H1 (cell line): Measurements from ENCODE around the gene CRADD. TPM values are rescaled to one million over a fixed set of nuclear protein-coding genes. Genes with fewer than 3 reads are reported as not detected.

ENCODE experiments used
- CTCF ChIA-PET: fragments of 300-600 bp; sonication (Branson Sonifier 250); formaldehyde crosslinking; loops from one replicate; lab custom pipeline; 2021; ENCODE audit not compliant: partially characterized antibody; lab: Charles Lee
- POLR2A ChIA-PET: fragments of 300-600 bp; sonication (Branson Sonifier 250); formaldehyde crosslinking; loops from one replicate; lab custom pipeline; 2021; ENCODE audit warnings: inconsistent platforms; ENCODE audit not compliant: partially characterized antibody; lab: Charles Lee
- DNase-seq, 2 experiments: peaks; one replicate each; pipeline versions ENCODE4 v3.0.0 to v3.0.0-alpha.2; 2010 to 2022; ENCODE audit warnings: low spot score in 2 of 2, low read depth in 1 of 2, mixed read lengths in 1 of 2
- FAIRE-seq: peaks from 2 replicates; lab custom pipeline; 2011; peaks lifted over from hg19 to GRCh38; lab: Jason Lieb, UNC
- H2AFZ ChIP-seq: 2 replicates; pipeline ENCODE4 v1.8.1; 2012; ENCODE audit warnings: low read length, inconsistent platforms
- H2AK5ac ChIP-seq: 2 replicates; pipeline ENCODE4 v1.6.1; 2013; ENCODE audit warnings: low read depth, low read length
- H2BK120ac ChIP-seq: replicated peaks from 2 replicates; pipeline ENCODE3; 2013; ENCODE audit warnings: low read depth, low read length, inconsistent platforms
- H2BK12ac ChIP-seq: 2 replicates; pipeline ENCODE4 v1.6.1; 2013; ENCODE audit warnings: low read depth, low read length
- H2BK15ac ChIP-seq: 2 replicates; pipeline ENCODE4 v1.6.1; 2013; ENCODE audit warnings: low read length
- H2BK20ac ChIP-seq: 2 replicates; pipeline ENCODE4 v1.6.1; 2013; ENCODE audit warnings: low read length
- H2BK5ac ChIP-seq: 2 replicates; pipeline ENCODE4 v1.6.1; 2013; ENCODE audit warnings: low read depth, low read length
- H3K14ac ChIP-seq: 2 replicates; pipeline ENCODE4 v1.6.1; 2013; ENCODE audit warnings: inconsistent platforms; ENCODE audit not compliant: insufficient read length
- H3K18ac ChIP-seq: 2 replicates; pipeline ENCODE4 v1.6.1; 2013; ENCODE audit warnings: low read length; ENCODE audit errors: extremely low read depth
- H3K23ac ChIP-seq: 2 replicates; pipeline ENCODE4 v1.6.1; 2013; ENCODE audit warnings: inconsistent platforms; ENCODE audit not compliant: insufficient read length
- H3K23me2 ChIP-seq: 2 replicates; pipeline ENCODE4 v1.6.1; 2013; ENCODE audit warnings: low read depth, low read length
- H3K27ac ChIP-seq: 2 replicates; pipeline ENCODE4 v1.6.1; 2011; ENCODE audit warnings: low read depth, low read length, inconsistent platforms
- H3K27me3 ChIP-seq, 4 experiments: replicated peaks in 1 of 4; 1 replicate in 1 of 4; 2 replicates in 3 of 4; pipeline versions ENCODE4 v1.6.1 to v1.8.1; 2011 to 2013; ENCODE audit warnings: low read length in 3 of 4, mild to moderate bottlenecking in 3 of 4, inconsistent platforms in 2 of 4, mixed read lengths in 2 of 4, moderate library complexity in 1 of 4; ENCODE audit not compliant: control insufficient read depth in 3 of 4, insufficient read depth in 3 of 4; ENCODE audit errors: extremely low read depth in 1 of 4
- H3K36me3 ChIP-seq, 4 experiments: 2 replicates each; pipeline versions ENCODE4 v1.6.1 to v1.8.1; 2011 to 2013; ENCODE audit warnings: mild to moderate bottlenecking in 4 of 4, low read length in 3 of 4, moderate library complexity in 2 of 4, control low read depth in 1 of 4, inconsistent platforms in 1 of 4; ENCODE audit not compliant: insufficient read depth in 4 of 4, control insufficient read depth in 2 of 4
- H3K4ac ChIP-seq: replicated peaks from 2 replicates; pipeline ENCODE3; 2013; ENCODE audit warnings: low read length, low read depth, mixed read lengths, inconsistent platforms; ENCODE audit not compliant: insufficient read length
- H3K4me1 ChIP-seq, 4 experiments: replicated peaks in 1 of 4; 1 replicate in 1 of 4; 2 replicates in 3 of 4; pipeline versions ENCODE4 v1.6.1 to v1.8.1; 2011 to 2013; ENCODE audit warnings: low read length in 3 of 4, inconsistent platforms in 2 of 4, mixed read lengths in 1 of 4; ENCODE audit not compliant: insufficient read depth in 4 of 4, control insufficient read depth in 3 of 4
- H3K4me2 ChIP-seq, 2 experiments: 2 replicates each; pipeline versions ENCODE4 v1.6.1 to v1.8.1; 2011 to 2013; ENCODE audit warnings: low read depth in 2 of 2, low read length in 2 of 2, control low read depth in 1 of 2, inconsistent platforms in 1 of 2, mild to moderate bottlenecking in 1 of 2; ENCODE audit not compliant: insufficient read depth in 1 of 2
- H3K4me3 ChIP-seq, 4 experiments: fragments of 200-600, 300-600 bp in 1 of 4; sonication (generic), shearing (Covaris generic), sonication (Bioruptor Twin) in 1 of 4; 2 replicates each; pipeline versions ENCODE4 v1.5.1 to v1.8.1; 2011 to 2016; ENCODE audit warnings: low read length in 4 of 4, low read depth in 3 of 4, control low read depth in 2 of 4, inconsistent platforms in 2 of 4, mild to moderate bottlenecking in 2 of 4, mixed read lengths in 1 of 4, moderate library complexity in 1 of 4; ENCODE audit not compliant: insufficient read depth in 2 of 4; ENCODE audit errors: extremely low read depth in 1 of 4
- H3K56ac ChIP-seq: replicated peaks from 2 replicates; pipeline ENCODE3; 2013; ENCODE audit warnings: low read depth, mild to moderate bottlenecking, mixed read lengths, low read length, inconsistent platforms; ENCODE audit not compliant: insufficient read length
- H3K79me1 ChIP-seq: 2 replicates; pipeline ENCODE4 v1.6.1; 2013; ENCODE audit warnings: low read depth, low read length, control low read depth
- H3K79me2 ChIP-seq, 2 experiments: 2 replicates each; pipeline versions ENCODE4 v1.6.1 to v1.8.1; 2012 to 2013; ENCODE audit warnings: low read length in 2 of 2, mild to moderate bottlenecking in 2 of 2, inconsistent platforms in 1 of 2; ENCODE audit not compliant: insufficient read depth in 2 of 2, control insufficient read depth in 1 of 2
- H3K9ac ChIP-seq, 4 experiments: replicated peaks in 1 of 4; 1 replicate in 1 of 4; 2 replicates in 3 of 4; pipeline versions ENCODE4 v1.6.1 to v1.8.1; 2011 to 2013; ENCODE audit warnings: low read depth in 3 of 4, low read length in 3 of 4, control low read depth in 2 of 4, mild to moderate bottlenecking in 2 of 4, moderate library complexity in 2 of 4, inconsistent platforms in 1 of 4; ENCODE audit errors: extremely low read depth in 1 of 4
- H3K9me3 ChIP-seq, 2 experiments: 2 replicates each; pipeline versions ENCODE4 v1.6.1 to v1.8.1; 2012 to 2013; ENCODE audit warnings: mild to moderate bottlenecking in 2 of 2, moderate library complexity in 2 of 2, control low read depth in 1 of 2, inconsistent platforms in 1 of 2, low read depth in 1 of 2, low read length in 1 of 2, mixed read lengths in 1 of 2; ENCODE audit not compliant: insufficient read depth in 2 of 2
- H4K20me1 ChIP-seq, 2 experiments: replicated peaks in 1 of 2; 2 replicates each; pipeline versions ENCODE3 to v1.8.1; 2011 to 2013; ENCODE audit warnings: inconsistent platforms in 2 of 2, low read length in 2 of 2, mild to moderate bottlenecking in 1 of 2; ENCODE audit not compliant: insufficient read depth in 2 of 2, control insufficient read depth in 1 of 2
- H4K5ac ChIP-seq: 2 replicates; pipeline ENCODE4 v1.6.1; 2013; ENCODE audit warnings: low read length, low read depth, mixed read lengths, inconsistent platforms; ENCODE audit not compliant: insufficient read length
- H4K8ac ChIP-seq: 2 replicates; pipeline ENCODE4 v1.8.0; 2013; ENCODE audit warnings: mild to moderate bottlenecking, moderate library complexity, low read length, inconsistent platforms; ENCODE audit not compliant: insufficient read depth; ENCODE audit errors: extremely low read depth
- H4K91ac ChIP-seq: replicated peaks from 2 replicates; pipeline ENCODE3; 2013; ENCODE audit warnings: low read length, mixed read lengths, inconsistent platforms; ENCODE audit not compliant: insufficient read length
- BACH1 ChIP-seq: IDR thresholded peaks from 2 replicates; pipeline ENCODE4 v1.6.1; 2012; ENCODE audit warnings: low read length, improper control_type of control experiment
- CBX8 ChIP-seq: fragments of 300-800, 300-1000 bp; sonication (generic); IDR thresholded peaks from 2 replicates; pipeline ENCODE4 v1.7.1; 2016; ENCODE audit warnings: low read depth, low read length, borderline replicate concordance
- CHD2 ChIP-seq: IDR thresholded peaks from 2 replicates; pipeline ENCODE4 v1.6.1; 2012; ENCODE audit warnings: low read length, improper control_type of control experiment
- CREB1 ChIP-seq: IDR thresholded peaks from 2 replicates; pipeline ENCODE4 v1.6.1; 2012; ENCODE audit warnings: inconsistent platforms
- KDM4A ChIP-seq: IDR thresholded peaks from one replicate; pipeline ENCODE4 v1.7.1; 2012; ENCODE audit warnings: low read depth, mild to moderate bottlenecking, moderate library complexity, low read length, inconsistent platforms; ENCODE audit not compliant: severe bottlenecking
- RNF2 ChIP-seq: fragments of 200-900, 300-1000 bp; sonication (generic); IDR thresholded peaks from 2 replicates; pipeline ENCODE4 v1.7.1; 2016; ENCODE audit warnings: borderline replicate concordance, low read depth, mild to moderate bottlenecking, antibody characterized with exemption, low read length; ENCODE audit not compliant: poor library complexity, severe bottlenecking; ENCODE audit errors: missing control alignments
- SIRT6 ChIP-seq: IDR thresholded peaks from one replicate; pipeline ENCODE4 v1.7.1; 2012; ENCODE audit warnings: low read length, inconsistent platforms
- TCF12 ChIP-seq: IDR thresholded peaks from 2 replicates; pipeline ENCODE4 v1.6.1; 2011; ENCODE audit warnings: low read depth, mild to moderate bottlenecking, low read length
- WGBS, 2 experiments: shearing (Covaris generic) in 1 of 2; methylation state at CpG; one replicate each; pipeline versions ENCODE4 v1.1.6 to v1.1.7; 2013 to 2015; ENCODE audit warnings: low lambda C conversion rate in 2 of 2, mixed read lengths in 2 of 2, inconsistent platforms in 1 of 2, low coverage in 1 of 2, missing lambda C conversion rate in 1 of 2; ENCODE audit not compliant: insufficient replicate concordance in 2 of 2, insufficient coverage in 1 of 2, insufficient read length in 1 of 2; ENCODE audit errors: extremely low coverage in 1 of 2, missing lambda C conversion rate in 1 of 2; 5-methylcytosine and 5-hydroxymethylcytosine counted together
- polyA plus RNA-seq, 7 experiments: library from polyadenylated mRNA; depleted of rRNA in 3 of 7; stranded (reverse) in 5 of 7; unstranded in 2 of 7; fragments of >200 nt in 5 of 7; fragments of 200-250 nt in 2 of 7; gene quantifications; 1 replicate in 5 of 7; 2 replicates in 1 of 7; 4 replicates in 1 of 7; pipeline versions ENCODE4 v1.2.1 to v1.2.3, GENCODE V29; 2011 to 2013; ENCODE audit warnings: missing spikeins in 2 of 7, mixed read lengths in 2 of 7
- total RNA-seq: library from RNA; stranded (reverse); fragmentation: NEBNext Ultra II Directional; extraction: Animal tissue kit (Norgen Biotek cat#: 25700); gene quantifications from 2 replicates; pipeline ENCODE4 v1.2.1, GENCODE V29; 2021
- TF ChIP-seq, protein P1 (sequence below): IDR thresholded peaks from 2 replicates; pipeline ENCODE4 v1.6.1; 2012; ENCODE audit warnings: inconsistent platforms
- TF ChIP-seq, protein P2 (sequence below), 3 experiments: IDR thresholded peaks; 1 replicate in 2 of 3; 2 replicates in 1 of 3; pipeline versions ENCODE4 v1.5.1 to v1.6.1; 2011; ENCODE audit warnings: low read length in 3 of 3, mild to moderate bottlenecking in 3 of 3, inconsistent platforms in 2 of 3, low read depth in 1 of 3, moderate library complexity in 1 of 3; ENCODE audit not compliant: insufficient read depth in 1 of 3; ENCODE audit errors: control extremely low read depth in 1 of 3

The CRADD gene
- total and polyA plus RNA-seq, 2 of the 8 experiments (the other 6 are each of a cell fraction or from before 2014, with no cell fraction given) = 8.1 to 15.4 TPM

DNA sequence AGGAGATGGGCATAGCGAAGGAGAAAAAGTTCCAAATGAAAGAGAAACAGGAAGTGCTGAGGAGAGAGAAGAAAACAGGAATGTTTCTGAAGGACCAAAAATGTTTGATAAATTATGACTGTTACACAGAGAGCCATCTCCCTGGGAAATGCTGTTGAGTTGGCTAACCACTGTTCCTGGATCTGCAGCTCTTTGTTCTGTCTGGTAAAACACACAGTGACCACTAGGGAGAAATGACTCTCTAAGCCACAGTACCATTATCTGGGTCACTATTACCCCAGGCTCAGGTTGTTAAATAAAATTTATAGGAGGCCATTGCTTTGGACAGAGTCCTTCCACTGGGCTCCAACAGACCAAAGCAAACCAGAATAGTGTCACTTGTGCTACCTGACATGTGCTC is 219.3 kb downstream of the CRADD start:
- Histone ChIP-seq H4K8ac (no peak overlapping the region), H4K91ac (no peak overlapping the region), H3K79me1 (no peaks in the 10 kb centered on the region), H2BK120ac (no peak overlapping the region), H2AK5ac (no peak overlapping the region), H3K27ac (no peak overlapping the region), H3K4me1 (peaks cover 0 to 3% (median 1%) of the 10 kb centered on the region in 4 experiments; a peak in 2 of 7 replicates), H2BK15ac (no peak overlapping the region), H3K9ac (no peak overlapping the region), H3K27me3 (no peaks in the 10 kb centered on the region), H2BK12ac (no peak overlapping the region), H3K36me3 (no peaks in the 10 kb centered on the region), H3K14ac (no peak overlapping the region), H2BK5ac (no peak overlapping the region), H3K56ac (no peak overlapping the region), H2BK20ac (peak overlapping the region; percentile 36; the same call in 1 of the 2 replicates), H4K20me1 (no peaks in the 10 kb centered on the region), H3K79me2 (no peaks in the 10 kb centered on the region), H3K23me2 (no peaks in the 10 kb centered on the region), H3K9me3 (no peaks in the 10 kb centered on the region), H2AFZ (no peak overlapping the region), H3K23ac (no peak overlapping the region), H4K5ac (no peak overlapping the region), H3K18ac (no peak overlapping the region), H3K4me3 (no peak overlapping the region), H3K4ac (no peak overlapping the region), H3K4me2 (no peak overlapping the region)
- WGBS, 2 experiments = 95% methylated on average over 1 of the region's 1 CpG; no CpG with 5 or more reads in 1 of the 2 experiments
- POLR2A ChIA-PET = interaction anchor here (0.7 to 1.2 kb wide), 2 partner anchors 96 to 206 kb away, joined by 3 read pairs; no protein-coding TSS in a partner anchor
- FAIRE-seq (no peak), DNase-seq (no peak)
- CTCF ChIA-PET = interaction anchor here (0.6 to 6.2 kb wide), 10 partner anchors 10 to 349 kb away, joined by 3 to 42 read pairs (median 4); no protein-coding TSS in a partner anchor
- no peak for TF ChIP-seq BACH1
- TF ChIP-seq, protein P1, sequence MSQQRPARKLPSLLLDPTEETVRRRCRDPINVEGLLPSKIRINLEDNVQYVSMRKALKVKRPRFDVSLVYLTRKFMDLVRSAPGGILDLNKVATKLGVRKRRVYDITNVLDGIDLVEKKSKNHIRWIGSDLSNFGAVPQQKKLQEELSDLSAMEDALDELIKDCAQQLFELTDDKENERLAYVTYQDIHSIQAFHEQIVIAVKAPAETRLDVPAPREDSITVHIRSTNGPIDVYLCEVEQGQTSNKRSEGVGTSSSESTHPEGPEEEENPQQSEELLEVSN = no peak
- no peak for TF ChIP-seq CHD2
- no peak for TF ChIP-seq CREB1
- TF ChIP-seq, protein P2, sequence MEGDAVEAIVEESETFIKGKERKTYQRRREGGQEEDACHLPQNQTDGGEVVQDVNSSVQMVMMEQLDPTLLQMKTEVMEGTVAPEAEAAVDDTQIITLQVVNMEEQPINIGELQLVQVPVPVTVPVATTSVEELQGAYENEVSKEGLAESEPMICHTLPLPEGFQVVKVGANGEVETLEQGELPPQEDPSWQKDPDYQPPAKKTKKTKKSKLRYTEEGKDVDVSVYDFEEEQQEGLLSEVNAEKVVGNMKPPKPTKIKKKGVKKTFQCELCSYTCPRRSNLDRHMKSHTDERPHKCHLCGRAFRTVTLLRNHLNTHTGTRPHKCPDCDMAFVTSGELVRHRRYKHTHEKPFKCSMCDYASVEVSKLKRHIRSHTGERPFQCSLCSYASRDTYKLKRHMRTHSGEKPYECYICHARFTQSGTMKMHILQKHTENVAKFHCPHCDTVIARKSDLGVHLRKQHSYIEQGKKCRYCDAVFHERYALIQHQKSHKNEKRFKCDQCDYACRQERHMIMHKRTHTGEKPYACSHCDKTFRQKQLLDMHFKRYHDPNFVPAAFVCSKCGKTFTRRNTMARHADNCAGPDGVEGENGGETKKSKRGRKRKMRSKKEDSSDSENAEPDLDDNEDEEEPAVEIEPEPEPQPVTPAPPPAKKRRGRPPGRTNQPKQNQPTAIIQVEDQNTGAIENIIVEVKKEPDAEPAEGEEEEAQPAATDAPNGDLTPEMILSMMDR (IDR thresholded peaks at IDR 0.05; ENCODE audit: control extremely low read depth in 1 of 3, insufficient read depth in 1 of 3, low read depth in 1 of 3, low read length in 3 of 3) = peak in 2 of 3 experiments; percentile 24 to 49; a peak in 1 of 4 replicates
- TF ChIP-seq SIRT6 = no peak
- no peak for TF ChIP-seq RNF2
- TF ChIP-seq TCF12 = no peak
- TF ChIP-seq KDM4A = no peak
- TF ChIP-seq CBX8 = no peak
